ENCODE results near the gene LARGE1.

GRCh38 chr22:33927752-33928151 lies 7.5 kb upstream of the LARGE1 start:
- TF ChIP-seq, protein P1, sequence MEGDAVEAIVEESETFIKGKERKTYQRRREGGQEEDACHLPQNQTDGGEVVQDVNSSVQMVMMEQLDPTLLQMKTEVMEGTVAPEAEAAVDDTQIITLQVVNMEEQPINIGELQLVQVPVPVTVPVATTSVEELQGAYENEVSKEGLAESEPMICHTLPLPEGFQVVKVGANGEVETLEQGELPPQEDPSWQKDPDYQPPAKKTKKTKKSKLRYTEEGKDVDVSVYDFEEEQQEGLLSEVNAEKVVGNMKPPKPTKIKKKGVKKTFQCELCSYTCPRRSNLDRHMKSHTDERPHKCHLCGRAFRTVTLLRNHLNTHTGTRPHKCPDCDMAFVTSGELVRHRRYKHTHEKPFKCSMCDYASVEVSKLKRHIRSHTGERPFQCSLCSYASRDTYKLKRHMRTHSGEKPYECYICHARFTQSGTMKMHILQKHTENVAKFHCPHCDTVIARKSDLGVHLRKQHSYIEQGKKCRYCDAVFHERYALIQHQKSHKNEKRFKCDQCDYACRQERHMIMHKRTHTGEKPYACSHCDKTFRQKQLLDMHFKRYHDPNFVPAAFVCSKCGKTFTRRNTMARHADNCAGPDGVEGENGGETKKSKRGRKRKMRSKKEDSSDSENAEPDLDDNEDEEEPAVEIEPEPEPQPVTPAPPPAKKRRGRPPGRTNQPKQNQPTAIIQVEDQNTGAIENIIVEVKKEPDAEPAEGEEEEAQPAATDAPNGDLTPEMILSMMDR (IDR thresholded peaks at IDR 0.05), result no peak
- no peak for TF ChIP-seq POLR2A (IDR thresholded peaks at IDR 0.05)
